ENCODE measurements around the gene LRMDA.

The LRMDA gene

GRCh38 chr10:75441682-75442081 is 10.3 kb downstream of the LRMDA start:
- DNase-seq (ENCODE audit: low read depth), result no peak
- TF ChIP-seq, protein P1, sequence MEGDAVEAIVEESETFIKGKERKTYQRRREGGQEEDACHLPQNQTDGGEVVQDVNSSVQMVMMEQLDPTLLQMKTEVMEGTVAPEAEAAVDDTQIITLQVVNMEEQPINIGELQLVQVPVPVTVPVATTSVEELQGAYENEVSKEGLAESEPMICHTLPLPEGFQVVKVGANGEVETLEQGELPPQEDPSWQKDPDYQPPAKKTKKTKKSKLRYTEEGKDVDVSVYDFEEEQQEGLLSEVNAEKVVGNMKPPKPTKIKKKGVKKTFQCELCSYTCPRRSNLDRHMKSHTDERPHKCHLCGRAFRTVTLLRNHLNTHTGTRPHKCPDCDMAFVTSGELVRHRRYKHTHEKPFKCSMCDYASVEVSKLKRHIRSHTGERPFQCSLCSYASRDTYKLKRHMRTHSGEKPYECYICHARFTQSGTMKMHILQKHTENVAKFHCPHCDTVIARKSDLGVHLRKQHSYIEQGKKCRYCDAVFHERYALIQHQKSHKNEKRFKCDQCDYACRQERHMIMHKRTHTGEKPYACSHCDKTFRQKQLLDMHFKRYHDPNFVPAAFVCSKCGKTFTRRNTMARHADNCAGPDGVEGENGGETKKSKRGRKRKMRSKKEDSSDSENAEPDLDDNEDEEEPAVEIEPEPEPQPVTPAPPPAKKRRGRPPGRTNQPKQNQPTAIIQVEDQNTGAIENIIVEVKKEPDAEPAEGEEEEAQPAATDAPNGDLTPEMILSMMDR (IDR thresholded peaks at IDR 0.05; ENCODE audit: low read depth, low read length, missing control alignments), result no peak
- in situ Hi-C loops (cut with HindIII; ENCODE audit: low sequenced_read_pairs), result no loop called here
- H3K4me3 ChIP-seq (ENCODE audit: low read depth, low read length), result no peak overlapping the region

- no peak for DNase-seq (ENCODE audit: low read depth)
- TF ChIP-seq, protein P1 (IDR thresholded peaks at IDR 0.05; ENCODE audit: low read depth, low read length, missing control alignments), result no peak
- no peak overlapping the region for H3K4me3 ChIP-seq (ENCODE audit: low read depth, low read length)
- in situ Hi-C loops (cut with HindIII; ENCODE audit: low sequenced_read_pairs), result no loop called here
Observed at GRCh38 chr10:75443362-75443761, 11.9 kb downstream of the LRMDA start.

GRCh38 chr10:75444781-75445386 is 13.5 kb downstream of the LRMDA start:
- TF ChIP-seq, protein P1 (IDR thresholded peaks at IDR 0.05; ENCODE audit: low read depth, low read length, missing control alignments), result no peak
- no peak overlapping the region for H3K4me3 ChIP-seq (ENCODE audit: low read depth, low read length)
- in situ Hi-C loops (cut with HindIII; ENCODE audit: low sequenced_read_pairs), result no loop called here
- no peak for DNase-seq (ENCODE audit: low read depth)

DNA sequence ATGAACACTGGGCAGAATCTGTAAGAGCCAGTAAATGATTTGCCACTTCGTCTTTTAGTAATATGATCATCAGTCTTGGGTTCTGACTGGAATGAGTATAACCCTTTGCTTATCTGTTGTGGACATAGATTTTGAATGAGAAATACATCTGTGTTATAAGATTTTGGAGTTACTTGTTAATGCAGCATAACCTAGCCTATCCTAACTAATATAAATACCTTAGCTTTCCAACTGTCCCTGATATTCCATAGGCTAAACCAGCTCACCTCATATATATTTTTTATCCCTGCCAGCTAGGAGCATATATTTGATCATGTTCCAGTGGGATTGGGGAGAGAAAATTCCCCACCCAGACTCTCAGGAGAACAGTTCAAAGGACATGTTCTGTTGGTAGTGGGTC is 15.1 kb downstream of the LRMDA start:
- in situ Hi-C loops (cut with HindIII; ENCODE audit: low sequenced_read_pairs), result no loop called here
- H3K4me3 ChIP-seq (ENCODE audit: low read depth, low read length), result no peak overlapping the region
- TF ChIP-seq, protein P1 (IDR thresholded peaks at IDR 0.05; ENCODE audit: low read depth, low read length, missing control alignments), result no peak
- no peak for DNase-seq (ENCODE audit: low read depth)

DNA sequence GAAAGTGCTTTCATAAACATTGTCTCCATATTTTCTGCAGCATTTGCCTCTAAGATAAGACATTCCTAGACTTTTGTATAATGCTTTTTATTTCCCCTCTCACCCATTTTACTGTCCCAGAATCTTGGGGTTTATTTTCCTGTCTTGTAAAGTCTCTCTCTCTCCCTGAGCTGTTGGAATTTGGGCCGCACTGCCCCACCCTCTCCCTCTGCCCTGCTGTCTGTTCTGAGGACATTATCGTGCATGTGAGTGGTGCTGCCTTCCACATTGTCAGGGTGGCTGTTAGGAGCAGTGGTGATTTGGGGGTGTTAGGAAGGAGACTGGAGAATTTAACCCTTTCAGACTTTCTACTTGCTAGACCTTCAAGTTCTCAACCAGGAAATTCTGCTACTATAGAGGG is 16.7 kb downstream of the LRMDA start:
- no peak overlapping the region for H3K4me3 ChIP-seq (ENCODE audit: low read depth, low read length)
- TF ChIP-seq, protein P1 (IDR thresholded peaks at IDR 0.05; ENCODE audit: low read depth, low read length, missing control alignments), result no peak
- no peak for DNase-seq (ENCODE audit: low read depth)
- in situ Hi-C loops (cut with HindIII; ENCODE audit: low sequenced_read_pairs), result no loop called here

GRCh38 chr10:75449382-75450074 is 18.1 kb downstream of the LRMDA start:
- no peak overlapping the region for H3K4me3 ChIP-seq (ENCODE audit: low read depth, low read length)
- TF ChIP-seq, protein P1 (IDR thresholded peaks at IDR 0.05; ENCODE audit: low read depth, low read length, missing control alignments), result no peak
- in situ Hi-C loops (cut with HindIII; ENCODE audit: low sequenced_read_pairs), result no loop called here
- DNase-seq (ENCODE audit: low read depth), result no peak

Measured in astrocyte of the cerebellum (primary cell).